PFSK-1 (cell line): ENCODE data around the gene BTC.

ENCODE experiments used
- FOXP2 ChIP-seq: optimal IDR thresholded peaks from 2 replicates; pipeline ENCODE3; 2011; ENCODE audit warnings: borderline replicate concordance, control low read depth, inconsistent platforms; ENCODE audit not compliant: insufficient read depth; ENCODE audit errors: extremely low read length, extremely low read depth
- POLR2AphosphoS5 ChIP-seq: IDR thresholded peaks from 2 replicates; pipeline ENCODE4 v1.6.1; 2012; ENCODE audit warnings: low read depth, mild to moderate bottlenecking, control low read depth, low read length, moderate library complexity
- REST ChIP-seq, 2 experiments: IDR thresholded peaks; 2 replicates each; pipeline versions ENCODE4 v1.6.1 to v1.8.0; 2011 to 2012; ENCODE audit warnings: low read depth in 2 of 2, low read length in 2 of 2, control low read depth in 1 of 2, inconsistent platforms in 1 of 2, mild to moderate bottlenecking in 1 of 2, moderate library complexity in 1 of 2; ENCODE audit not compliant: insufficient read depth in 1 of 2
- SIN3A ChIP-seq: IDR thresholded peaks from 2 replicates; pipeline ENCODE4 v1.6.1; 2012; ENCODE audit warnings: mild to moderate bottlenecking, low read length, moderate library complexity, borderline replicate concordance; ENCODE audit not compliant: insufficient read depth
- TAF1 ChIP-seq: IDR thresholded peaks from 2 replicates; pipeline ENCODE4 v1.6.1; 2012; ENCODE audit warnings: low read length, control low read depth, borderline replicate concordance; ENCODE audit not compliant: insufficient read depth

GRCh38 chr4:74764119-74764518, 30.2 kb downstream of the BTC start:
- TF ChIP-seq SIN3A: no peak
- no peak for TF ChIP-seq REST (IDR thresholded peaks at IDR 0.05; ENCODE audit: insufficient read depth in 1 of 2, low read depth in 2 of 2, low read length in 2 of 2)
- no peak for TF ChIP-seq POLR2AphosphoS5
- no peak for TF ChIP-seq FOXP2
- no peak for TF ChIP-seq TAF1
